Sigmoid colon (tissue), 7 donors: ENCODE measurements around the gene TSACC. TPM values are rescaled to one million over a fixed set of nuclear protein-coding genes. Genes with fewer than 3 reads are reported as not detected.

Source experiments
- DNase-seq: peaks from one replicate; pipeline ENCODE4 v3.0.0-alpha.2; 2019
- H3K27ac ChIP-seq, 4 donors: fragments of 200-600 bp; sonication (generic); one replicate each; pipeline ENCODE4 v1.5.1; 2016 to 2019; ENCODE audit warnings: mild to moderate bottlenecking in 1 of 4
- H3K27me3 ChIP-seq, 3 donors: fragments of 200-600 bp; sonication (generic); one replicate each; pipeline ENCODE4 v1.5.1; 2019; ENCODE audit warnings: mild to moderate bottlenecking in 1 of 3
- H3K36me3 ChIP-seq, 4 donors: fragments of 200-600 bp; sonication (generic); one replicate each; pipeline ENCODE4 v1.5.1; 2016 to 2019
- H3K4me1 ChIP-seq, 4 donors: fragments of 200-600 bp; sonication (generic); one replicate each; pipeline ENCODE4 v1.5.1; 2017 to 2019
- H3K4me3 ChIP-seq, 4 donors: fragments of 200-600 bp; sonication (generic); one replicate each; pipeline ENCODE4 v1.5.1; 2017 to 2019; ENCODE audit warnings: mild to moderate bottlenecking in 2 of 4, moderate library complexity in 1 of 4
- H3K9me3 ChIP-seq, 4 donors: fragments of 200-600 bp in 3 of 4; sonication (generic) in 3 of 4; one replicate each; pipeline versions ENCODE4 v1.5.1 to v1.6.1; 2013 to 2019
- EP300 ChIP-seq, 4 donors: sonication (generic); formaldehyde crosslinking; IDR thresholded peaks; one replicate each; pipeline ENCODE4 v1.6.1; 2017; ENCODE audit warnings: antibody characterized with exemption in 4 of 4
- POLR2A ChIP-seq, 2 donors: fragments of 450-650 bp; IDR thresholded peaks; one replicate each; pipeline ENCODE4 v1.6.1; 2016; ENCODE audit warnings: antibody characterized with exemption in 2 of 2, mild to moderate bottlenecking in 2 of 2, moderate library complexity in 2 of 2
- POLR2AphosphoS5 ChIP-seq, 4 donors: sonication (generic); formaldehyde crosslinking; IDR thresholded peaks; one replicate each; pipeline ENCODE4 v1.6.1; 2017; ENCODE audit warnings: antibody characterized with exemption in 4 of 4
- WGBS, 2 donors: extraction: QIAGEN DNeasy Blood & Tissue Kit; methylation state at CpG; one replicate each; pipeline ENCODE4 v1.1.7; 2013; 5-methylcytosine and 5-hydroxymethylcytosine counted together
- intact Hi-C: fragments of 100-400 bp; cut with DNase I; formaldehyde crosslinking; loops from one replicate; pipeline ENCODE4 v1.15.1; 2023
- polyA plus RNA-seq, 3 donors: library from polyadenylated mRNA; stranded (reverse); fragments of 200-250 nt; gene quantifications; one replicate each; pipeline ENCODE4 v1.2.3, GENCODE V29; 2013
- total RNA-seq, 4 donors: library from RNA; depleted of rRNA; stranded (reverse); fragments of >200 nt; gene quantifications; one replicate each; pipeline ENCODE4 v1.1.0, GENCODE V29; 2016
- TF ChIP-seq, protein P1 (sequence below), 4 experiments: fragments of 450-650 bp in 3 of 4; fragments of 200-600 bp in 1 of 4; IDR thresholded peaks; one replicate each; pipeline ENCODE4 v1.5.1; 2016 to 2019; ENCODE audit warnings: antibody characterized with exemption in 4 of 4, mild to moderate bottlenecking in 3 of 4, moderate library complexity in 2 of 4
- donor health status: healthy with polysubstance abuse.
- donor health status: Bipolar disorder and iron deficiency.
- donor health status: healthy.

TSACC gene
- total and polyA plus RNA-seq, 7 donors = 0.48 to 1.1 TPM; not detected in 5

DNA sequence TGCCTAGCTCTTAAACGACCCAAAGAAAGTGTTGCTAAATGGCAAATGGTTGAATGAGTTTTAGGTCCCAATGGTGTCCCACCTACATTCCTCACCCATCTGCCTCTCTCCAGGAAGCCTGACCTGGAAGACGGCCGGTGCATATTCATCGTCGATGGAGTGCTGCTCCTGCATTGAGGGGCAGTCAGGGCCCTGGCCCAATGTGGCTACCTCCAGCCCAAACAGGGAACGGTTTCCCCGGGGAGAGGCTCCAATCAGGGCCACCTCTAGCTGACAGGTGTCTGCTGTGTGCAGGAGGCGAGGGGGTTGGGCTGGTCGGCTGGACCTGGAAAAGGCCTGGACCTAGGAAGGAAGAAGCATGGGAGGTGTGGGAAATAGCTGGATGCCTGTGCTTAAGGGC, 44.4 kb upstream of the TSACC start:
- Histone ChIP-seq H3K4me3 (no peak overlapping the region), H3K4me1 (peaks cover 0 to 46% (median 35%) of the 10 kb centered on the region in 4 donors), H3K27ac (no peak overlapping the region), H3K36me3 (peaks cover 0 to 1% (median 0%) of the 10 kb centered on the region in 4 donors), H3K27me3 (no peaks in the 10 kb centered on the region), H3K9me3 (no peaks in the 10 kb centered on the region)
- intact Hi-C loops = no loop called here
- WGBS, 2 donors = 92 to 93% methylated on average over 9 of the region's 9 CpGs
- no peak for DNase-seq
- TF ChIP-seq POLR2A (IDR thresholded peaks at IDR 0.05) (no peak), POLR2AphosphoS5 (IDR thresholded peaks at IDR 0.05) (no peak)
- TF ChIP-seq, protein P1, sequence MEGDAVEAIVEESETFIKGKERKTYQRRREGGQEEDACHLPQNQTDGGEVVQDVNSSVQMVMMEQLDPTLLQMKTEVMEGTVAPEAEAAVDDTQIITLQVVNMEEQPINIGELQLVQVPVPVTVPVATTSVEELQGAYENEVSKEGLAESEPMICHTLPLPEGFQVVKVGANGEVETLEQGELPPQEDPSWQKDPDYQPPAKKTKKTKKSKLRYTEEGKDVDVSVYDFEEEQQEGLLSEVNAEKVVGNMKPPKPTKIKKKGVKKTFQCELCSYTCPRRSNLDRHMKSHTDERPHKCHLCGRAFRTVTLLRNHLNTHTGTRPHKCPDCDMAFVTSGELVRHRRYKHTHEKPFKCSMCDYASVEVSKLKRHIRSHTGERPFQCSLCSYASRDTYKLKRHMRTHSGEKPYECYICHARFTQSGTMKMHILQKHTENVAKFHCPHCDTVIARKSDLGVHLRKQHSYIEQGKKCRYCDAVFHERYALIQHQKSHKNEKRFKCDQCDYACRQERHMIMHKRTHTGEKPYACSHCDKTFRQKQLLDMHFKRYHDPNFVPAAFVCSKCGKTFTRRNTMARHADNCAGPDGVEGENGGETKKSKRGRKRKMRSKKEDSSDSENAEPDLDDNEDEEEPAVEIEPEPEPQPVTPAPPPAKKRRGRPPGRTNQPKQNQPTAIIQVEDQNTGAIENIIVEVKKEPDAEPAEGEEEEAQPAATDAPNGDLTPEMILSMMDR (IDR thresholded peaks at IDR 0.05) = no peak

DNA sequence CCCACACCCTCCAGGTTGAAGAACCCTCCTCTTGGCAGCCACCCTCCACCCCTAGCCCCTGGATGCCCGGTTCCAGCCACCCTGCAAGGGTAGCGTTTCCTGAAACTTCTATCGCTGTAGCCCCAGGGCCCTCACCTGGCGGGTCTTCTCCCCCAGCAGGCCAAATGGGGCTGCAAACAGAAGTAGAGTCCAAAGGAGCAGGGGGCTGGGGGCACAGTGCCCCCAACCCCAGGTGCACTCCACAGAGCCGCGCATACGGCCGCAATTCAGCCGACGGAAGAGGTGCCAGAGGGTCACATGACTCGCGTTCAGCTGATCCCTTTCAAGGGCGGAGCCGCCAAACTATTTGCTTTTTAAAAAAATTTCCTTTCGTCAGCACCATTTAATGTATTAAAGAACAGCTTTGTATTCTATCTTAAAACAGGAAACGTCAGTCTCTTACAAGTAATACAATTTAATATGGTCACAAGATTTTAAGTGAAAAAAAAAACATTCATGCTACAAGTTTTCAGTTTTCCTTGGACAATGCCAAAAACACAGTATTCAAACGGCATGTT, 42.9 kb upstream of the TSACC start, which contains the start of gene GLMP:
TSS of gene GLMP (minus strand) at position 289 of the 557 bp plus-strand sequence. CDS start at position 255, 34 bp downstream.
- peak; percentile 87 for DNase-seq
- H3K4me1 ChIP-seq = peaks cover 0 to 43% (median 34%) of the 10 kb centered on the region in 4 donors
- peak within 1 kb of the TSS; percentile 63 to 73 (median 70) for H3K4me3 ChIP-seq
- H3K27me3 ChIP-seq = no peaks in the 10 kb centered on the region
- TF ChIP-seq EP300 (IDR thresholded peaks at IDR 0.05) (no peak), POLR2A (IDR thresholded peaks at IDR 0.05) (no peak), POLR2AphosphoS5 (IDR thresholded peaks at IDR 0.05) (peak in 3 of 4 donors; percentile 45 to 56 (median 46))
- intact Hi-C loops = no loop called here
- peak within 1 kb of the TSS; percentile 68 to 75 (median 73) for H3K27ac ChIP-seq
- H3K36me3 ChIP-seq = no peaks in the 10 kb centered on the region
- 0 to 1% methylated on average over 17 of the region's 17 CpGs for WGBS, 2 donors
- no peaks in the 10 kb centered on the region for H3K9me3 ChIP-seq

DNA sequence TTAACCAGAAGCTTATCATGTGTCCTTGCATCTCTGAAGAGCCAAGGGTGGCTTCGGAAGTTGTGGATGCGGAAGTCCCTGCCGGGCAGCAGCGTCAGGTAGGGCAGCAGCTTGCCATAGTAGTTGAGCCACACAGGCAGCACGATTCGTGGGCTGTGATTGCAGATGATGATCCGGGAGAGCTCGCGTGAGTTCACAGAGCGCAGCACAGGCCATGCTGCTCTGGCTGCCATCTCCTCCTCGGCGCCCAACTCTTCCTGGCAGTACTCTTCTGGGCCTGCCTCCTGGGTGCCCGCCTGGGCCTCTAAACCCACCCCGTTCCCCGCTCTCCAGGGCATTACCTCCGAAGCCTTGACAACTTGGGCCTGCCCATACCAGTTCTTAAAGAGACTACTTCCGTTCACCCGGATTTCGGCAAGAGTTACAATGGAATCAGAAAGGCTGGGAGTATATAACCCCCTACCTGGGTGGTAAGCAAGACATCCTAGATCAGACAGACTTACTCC, 39.4 kb upstream of the TSACC start, which contains the start of gene VHLL:
TSS of gene VHLL (minus strand) at position 456 of the 506 bp plus-strand sequence. CDS start at position 338, 118 bp downstream.
- TF ChIP-seq POLR2AphosphoS5 (IDR thresholded peaks at IDR 0.05) = no peak
- TF ChIP-seq POLR2A (IDR thresholded peaks at IDR 0.05) = no peak
- no peak for TF ChIP-seq EP300 (IDR thresholded peaks at IDR 0.05)
- TF ChIP-seq, protein P1 (IDR thresholded peaks at IDR 0.05) = no peak
- Histone ChIP-seq H3K27me3 (no peaks in the 10 kb centered on the region), H3K36me3 (peaks cover 0 to 8% (median 0%) of the 10 kb centered on the region in 4 donors), H3K4me3 (no peak within 1 kb of the TSS), H3K27ac (no peak within 1 kb of the TSS), H3K9me3 (no peaks in the 10 kb centered on the region), H3K4me1 (peaks cover 0 to 20% (median 18%) of the 10 kb centered on the region in 4 donors)
- no peak for DNase-seq
- intact Hi-C loops = no loop called here
- 94 to 95% methylated on average over 19 of the region's 19 CpGs for WGBS, 2 donors

DNA sequence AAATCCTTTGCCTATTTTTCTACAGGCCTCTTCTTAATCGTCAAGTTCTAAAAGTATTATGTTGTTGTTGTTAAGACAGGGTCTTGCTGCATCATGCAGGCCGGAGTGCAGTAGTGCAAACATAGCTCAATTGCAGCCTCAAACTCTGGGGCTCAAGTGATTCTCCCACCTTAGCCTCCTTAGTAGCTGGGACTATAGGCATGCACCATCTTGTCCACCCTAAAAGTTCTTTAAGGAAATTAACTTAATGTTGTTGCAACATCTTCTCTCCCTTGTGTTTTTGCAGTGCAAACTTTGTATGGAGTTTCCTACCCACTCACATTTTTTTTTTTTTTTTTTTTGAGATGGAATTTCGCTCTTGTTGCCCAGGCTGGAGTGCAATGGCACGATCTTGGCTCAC, 35.1 kb upstream of the TSACC start:
- Histone ChIP-seq H3K27ac (no peak overlapping the region), H3K4me3 (no peak overlapping the region), H3K27me3 (no peaks in the 10 kb centered on the region), H3K36me3 (peaks cover 0 to 44% (median 10%) of the 10 kb centered on the region in 4 donors), H3K4me1 (no peaks in the 10 kb centered on the region), H3K9me3 (no peaks in the 10 kb centered on the region)
- TF ChIP-seq, protein P1 (IDR thresholded peaks at IDR 0.05) = no peak
- TF ChIP-seq EP300 (IDR thresholded peaks at IDR 0.05) (no peak), POLR2AphosphoS5 (IDR thresholded peaks at IDR 0.05) (no peak), POLR2A (IDR thresholded peaks at IDR 0.05) (no peak)
- 93 to 95% methylated on average over 3 to 4 of the region's 4 CpGs for WGBS, 2 donors
- DNase-seq = no peak
- intact Hi-C loops = no loop called here

DNA sequence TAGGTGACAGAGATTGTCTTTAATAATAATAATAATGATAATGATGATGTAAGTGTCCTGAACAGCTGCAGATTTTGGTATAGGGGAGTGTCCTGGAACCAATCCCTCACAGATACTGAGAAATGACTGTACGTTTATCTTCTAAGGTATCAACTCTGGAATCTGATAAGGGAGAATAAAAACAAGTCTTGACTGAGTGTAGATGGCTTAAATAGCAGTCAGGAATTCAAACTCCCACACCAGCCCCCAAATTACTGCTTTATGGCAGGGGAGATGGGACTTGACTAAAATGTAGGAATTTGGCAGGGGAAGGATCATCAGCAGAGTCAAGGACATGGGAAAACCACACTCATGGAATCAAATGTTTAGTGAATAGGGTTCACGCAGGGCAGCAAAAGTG, 33.1 kb upstream of the TSACC start:
- TF ChIP-seq, protein P1 (IDR thresholded peaks at IDR 0.05) = no peak
- TF ChIP-seq POLR2A (IDR thresholded peaks at IDR 0.05) = no peak
- TF ChIP-seq EP300 (IDR thresholded peaks at IDR 0.05) = no peak
- no peak for TF ChIP-seq POLR2AphosphoS5 (IDR thresholded peaks at IDR 0.05)
- Histone ChIP-seq H3K9me3 (no peaks in the 10 kb centered on the region), H3K27ac (no peak overlapping the region), H3K27me3 (no peaks in the 10 kb centered on the region), H3K36me3 (peaks cover 17 to 64% (median 29%) of the 10 kb centered on the region in 4 donors), H3K4me3 (no peak overlapping the region), H3K4me1 (no peaks in the 10 kb centered on the region)
- intact Hi-C loops = no loop called here
- WGBS, 2 donors = 77 to 86% methylated on average over 2 of the region's 2 CpGs
- no peak for DNase-seq
